BE2C (cell line): ENCODE measurements around the gene SPATS2.
"Not testable (repeated sequence)": the region's sequence is repeated elsewhere in the genome, so short reads cannot be mapped to it uniquely, and the experiment has no call there.

Experiments used
- DNase-seq: peaks from one replicate; pipeline ENCODE4 v3.0.0-alpha.2; 2020
- H3K27me3 ChIP-seq: fragments of 250-450 bp; sonication (Bioruptor Pico); 2 replicates; pipeline ENCODE4 v1.5.1; 2020; ENCODE audit warnings: mild to moderate bottlenecking
- H3K36me3 ChIP-seq: fragments of 250-450 bp; sonication (Bioruptor Pico); 2 replicates; pipeline ENCODE4 v1.5.1; 2020; ENCODE audit warnings: mild to moderate bottlenecking
- H3K4me1 ChIP-seq: fragments of 250-450 bp; sonication (Bioruptor Pico); 2 replicates; pipeline ENCODE4 v1.5.1; 2020
- H3K4me3 ChIP-seq: 2 replicates; pipeline ENCODE4 v1.5.1; 2011; ENCODE audit warnings: low read depth, low read length
- H3K9me3 ChIP-seq: fragments of 250-450 bp; sonication (Bioruptor Pico); 2 replicates; pipeline ENCODE4 v1.5.1; 2020
- TF ChIP-seq, protein P1 (sequence below): IDR thresholded peaks from 2 replicates; pipeline ENCODE4 v1.5.1; 2012; ENCODE audit warnings: mild to moderate bottlenecking, low read depth, low read length

Gene SPATS2

GRCh38 chr12:49417558-49417957 lies 50.3 kb downstream of the SPATS2 start:
- H3K27me3 ChIP-seq: no peaks in the 10 kb centered on the region
- no peaks in the 10 kb centered on the region; the same call in 1 of the 2 replicates for H3K4me1 ChIP-seq
- TF ChIP-seq, protein P1, sequence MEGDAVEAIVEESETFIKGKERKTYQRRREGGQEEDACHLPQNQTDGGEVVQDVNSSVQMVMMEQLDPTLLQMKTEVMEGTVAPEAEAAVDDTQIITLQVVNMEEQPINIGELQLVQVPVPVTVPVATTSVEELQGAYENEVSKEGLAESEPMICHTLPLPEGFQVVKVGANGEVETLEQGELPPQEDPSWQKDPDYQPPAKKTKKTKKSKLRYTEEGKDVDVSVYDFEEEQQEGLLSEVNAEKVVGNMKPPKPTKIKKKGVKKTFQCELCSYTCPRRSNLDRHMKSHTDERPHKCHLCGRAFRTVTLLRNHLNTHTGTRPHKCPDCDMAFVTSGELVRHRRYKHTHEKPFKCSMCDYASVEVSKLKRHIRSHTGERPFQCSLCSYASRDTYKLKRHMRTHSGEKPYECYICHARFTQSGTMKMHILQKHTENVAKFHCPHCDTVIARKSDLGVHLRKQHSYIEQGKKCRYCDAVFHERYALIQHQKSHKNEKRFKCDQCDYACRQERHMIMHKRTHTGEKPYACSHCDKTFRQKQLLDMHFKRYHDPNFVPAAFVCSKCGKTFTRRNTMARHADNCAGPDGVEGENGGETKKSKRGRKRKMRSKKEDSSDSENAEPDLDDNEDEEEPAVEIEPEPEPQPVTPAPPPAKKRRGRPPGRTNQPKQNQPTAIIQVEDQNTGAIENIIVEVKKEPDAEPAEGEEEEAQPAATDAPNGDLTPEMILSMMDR: no peak

GRCh38 chr12:49420556-49420955 lies 53.3 kb downstream of the SPATS2 start:
- Histone ChIP-seq H3K27me3 (no peaks in the 10 kb centered on the region), H3K4me1 (no peaks in the 10 kb centered on the region), H3K36me3 (peaks cover 3% of the 10 kb centered on the region; the same call in 1 of the 2 replicates), H3K9me3 (no peaks in the 10 kb centered on the region), H3K4me3 (no peak overlapping the region)
- no peak for DNase-seq
- TF ChIP-seq, protein P1: no peak

More at GRCh38 chr12:49417558-49417957, 50.3 kb downstream of the SPATS2 start:
- H3K9me3 ChIP-seq: no peaks in the 10 kb centered on the region
- DNase-seq: no peak
- no peaks in the 10 kb centered on the region for H3K36me3 ChIP-seq
- H3K4me3 ChIP-seq: no peak overlapping the region

- H3K4me3 ChIP-seq: no peak overlapping the region
- H3K4me1 ChIP-seq: no peaks in the 10 kb centered on the region
- TF ChIP-seq, protein P1: no peak
- peaks cover 7% of the 10 kb centered on the region; the same call in 1 of the 2 replicates for H3K36me3 ChIP-seq
- no peaks in the 10 kb centered on the region for H3K27me3 ChIP-seq
- no peaks in the 10 kb centered on the region for H3K9me3 ChIP-seq
- no peak for DNase-seq
Observed at GRCh38 chr12:49422114-49422513, 54.9 kb downstream of the SPATS2 start.

DNA sequence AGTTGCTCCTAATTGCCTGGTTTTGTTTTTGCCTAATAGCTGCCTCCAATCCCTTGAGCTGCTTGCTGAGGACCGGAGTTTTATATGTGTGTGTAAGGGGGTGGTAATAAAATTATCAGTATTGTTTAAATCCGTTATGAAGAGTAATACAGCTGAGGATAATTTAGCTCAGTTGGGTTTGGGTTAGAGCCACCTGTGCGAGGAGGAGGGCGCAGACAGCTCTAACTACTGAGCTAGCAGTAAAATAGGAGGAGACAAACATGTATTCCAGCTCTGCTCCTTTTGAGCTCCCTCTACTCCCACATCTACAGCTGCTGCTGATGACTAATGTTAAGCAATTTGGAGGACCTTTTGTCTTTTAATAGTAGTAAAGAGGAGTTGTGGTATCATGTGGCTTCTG lies 61.5 kb downstream of the SPATS2 start:
- Histone ChIP-seq H3K36me3 (peaks cover 7% of the 10 kb centered on the region; the same call in 1 of the 2 replicates), H3K27me3 (no peaks in the 10 kb centered on the region), H3K9me3 (no peaks in the 10 kb centered on the region), H3K4me1 (no peaks in the 10 kb centered on the region), H3K4me3 (no peak overlapping the region)
- TF ChIP-seq, protein P1: no peak
- DNase-seq: no peak

DNA sequence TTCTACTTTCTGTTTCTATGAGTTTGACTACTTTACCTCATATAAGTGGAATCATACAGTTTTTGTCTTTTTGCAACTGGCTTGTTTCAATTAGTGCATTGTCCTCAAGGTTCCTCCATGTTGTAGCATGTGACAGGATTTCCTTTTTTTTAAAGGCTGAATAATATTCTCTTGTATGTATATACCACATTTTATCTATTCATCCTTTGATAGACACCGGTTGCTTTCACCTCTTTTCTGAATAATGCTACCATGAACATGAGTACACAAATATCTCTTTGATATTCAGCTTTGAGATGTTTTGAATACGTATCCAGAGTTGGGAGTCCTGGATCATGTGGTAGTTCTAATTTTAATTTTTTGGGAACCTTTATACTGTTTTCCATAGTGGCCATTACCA lies 65.4 kb downstream of the SPATS2 start:
- H3K4me3 ChIP-seq: no peak overlapping the region
- TF ChIP-seq, protein P1: no peak
- no peaks in the 10 kb centered on the region for H3K4me1 ChIP-seq
- no peaks in the 10 kb centered on the region for H3K27me3 ChIP-seq
- no peaks in the 10 kb centered on the region for H3K9me3 ChIP-seq
- DNase-seq: no peak
- H3K36me3 ChIP-seq: no peaks in the 10 kb centered on the region

DNA sequence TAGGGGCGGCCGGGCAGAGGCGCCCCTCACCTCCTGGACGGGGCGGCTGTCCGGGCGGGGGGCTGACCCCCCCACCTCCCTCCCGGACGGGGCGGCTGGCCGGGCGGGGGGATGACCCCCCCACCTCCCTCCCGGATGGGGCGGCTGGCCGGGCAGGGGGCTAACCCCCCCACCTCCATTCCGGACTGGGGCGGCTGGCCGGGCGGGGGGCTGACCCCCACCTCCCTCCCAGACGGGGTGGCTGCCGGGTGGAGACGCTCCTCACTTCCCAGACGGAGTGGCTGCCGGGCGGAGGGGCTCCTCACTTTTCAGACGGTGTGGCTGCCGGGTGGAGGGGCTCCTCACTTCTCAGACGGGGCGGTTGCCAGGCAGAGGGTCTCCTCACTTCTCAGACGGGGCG lies 69.5 kb downstream of the SPATS2 start:
- not testable (repeated sequence) for H3K27me3 ChIP-seq, H3K4me1 ChIP-seq, DNase-seq, H3K36me3 ChIP-seq, H3K9me3 ChIP-seq, H3K4me3 ChIP-seq

DNA sequence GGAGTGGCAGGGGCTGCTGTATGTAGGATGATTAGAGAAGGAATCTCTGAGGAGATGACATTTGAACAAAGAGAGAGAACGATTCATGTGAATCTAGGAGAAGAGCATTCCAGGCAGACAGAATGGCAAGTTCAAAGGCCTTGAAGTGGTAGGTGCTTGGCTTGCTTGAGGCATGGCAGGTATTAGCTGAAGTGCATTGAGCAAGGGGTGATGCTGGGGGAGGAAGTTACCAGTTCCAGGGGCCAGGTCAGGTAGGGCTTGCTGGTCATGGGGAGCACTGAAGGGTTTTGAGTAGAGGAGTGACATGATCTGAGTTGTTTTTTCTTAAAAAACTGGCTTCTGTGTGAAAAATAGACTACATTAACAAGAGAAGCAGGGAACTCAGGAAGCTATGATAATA lies 71.8 kb downstream of the SPATS2 start:
- H3K27me3 ChIP-seq: no peaks in the 10 kb centered on the region
- no peaks in the 10 kb centered on the region; the same call in 1 of the 2 replicates for H3K36me3 ChIP-seq
- no peaks in the 10 kb centered on the region for H3K4me1 ChIP-seq
- TF ChIP-seq, protein P1: no peak
- no peak for DNase-seq
- H3K9me3 ChIP-seq: no peaks in the 10 kb centered on the region
- no peak overlapping the region for H3K4me3 ChIP-seq
